NOMO-1 (cell line): ENCODE data around the gene NKD2.

Experiments
- DNase-seq, 2 experiments: peaks; one replicate each; lab custom pipeline; 2025; ENCODE audit not compliant: unreplicated experiment in 2 of 2; lab: John Stamatoyannopoulos, UW

The NKD2 gene

GRCh38 chr5:1083823-1084605, 75.4 kb downstream of the NKD2 start:
- no peak for DNase-seq

DNA sequence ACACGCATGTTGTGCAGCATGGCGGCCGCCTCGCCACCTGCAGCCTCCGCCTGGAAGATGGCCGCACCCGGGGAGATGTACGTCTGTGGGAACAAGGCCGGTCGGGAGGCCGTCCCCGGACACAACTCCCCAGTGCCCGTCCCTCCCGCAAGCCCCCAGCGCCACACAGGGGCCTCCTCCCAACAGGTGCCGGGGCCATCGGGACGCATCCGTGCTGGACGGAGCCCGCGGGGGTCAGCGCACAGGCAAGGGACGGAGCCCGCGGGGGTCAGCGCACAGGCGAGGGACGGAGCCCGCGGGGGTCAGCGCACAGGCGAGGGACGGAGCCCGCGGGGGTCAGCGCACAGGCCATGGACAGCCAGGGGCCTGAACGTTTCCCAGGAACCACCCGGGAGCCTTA, 76.8 kb downstream of the NKD2 start:
- DNase-seq, result no peak

DNA sequence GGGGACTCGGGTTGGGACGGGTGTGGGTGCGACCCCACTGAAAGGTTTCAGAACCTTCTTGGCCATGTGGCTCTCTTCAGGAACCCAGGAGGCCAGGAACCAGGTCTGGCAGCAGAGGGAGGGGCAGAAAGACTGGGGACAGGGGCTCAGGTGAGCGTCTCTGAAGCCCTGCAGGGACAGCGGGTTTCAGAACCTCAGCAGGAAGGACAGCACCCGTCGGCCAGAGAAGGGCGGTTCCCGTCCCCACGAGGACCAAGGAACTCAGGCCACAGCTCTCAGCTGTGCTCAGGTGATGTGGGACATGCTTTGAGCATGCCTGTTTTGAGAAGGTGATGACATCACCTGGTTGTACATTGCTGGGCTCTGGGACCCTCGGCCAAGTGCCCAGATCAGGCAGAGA, 77.5 kb downstream of the NKD2 start:
- DNase-seq, result no peak

- no peak for DNase-seq
Observed at GRCh38 chr5:1086871-1087270, 78.3 kb downstream of the NKD2 start.

DNA sequence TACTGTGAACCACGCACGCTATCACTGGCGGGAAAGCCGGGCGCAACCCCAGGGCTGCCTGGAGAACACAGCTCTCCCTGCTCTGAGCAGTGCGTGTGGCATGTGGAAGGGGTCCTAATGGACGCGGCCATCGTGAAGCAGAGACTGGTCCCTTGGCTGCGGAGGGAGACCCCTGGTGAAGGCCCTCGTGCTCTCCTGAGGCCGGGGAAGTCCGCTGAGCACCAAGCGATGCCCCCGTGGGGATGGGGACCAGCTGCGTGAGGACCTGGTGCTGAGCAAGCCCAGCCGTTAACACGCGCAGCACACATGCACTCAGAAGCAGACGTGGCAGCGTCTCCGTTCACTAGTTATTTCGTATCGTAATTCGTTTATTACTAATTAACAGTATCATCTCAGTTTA, 78.8 kb downstream of the NKD2 start:
- no peak for DNase-seq

- DNase-seq, result no peak
Observed at GRCh38 chr5:1088031-1088430, 79.4 kb downstream of the NKD2 start.
